ENCODE results near the gene NTRK3. TPM values are rescaled to one million over a fixed set of nuclear protein-coding genes. Genes with fewer than 3 reads are reported as not detected.

Gene NTRK3
- total and polyA plus RNA-seq, 2 of the 13 experiments (the other 11 are each of a cell fraction or from before 2014, with no cell fraction given): not detected

GRCh38 chr15:88124199-88124598 is 132.3 kb downstream of the NTRK3 start:
- FAIRE-seq: no peak
- 25% methylated on average over 4 of the region's 5 CpGs for WGBS (ENCODE audit: low lambda C conversion rate)
- no peak for TF ChIP-seq GABPB1 (CRISPR knock-in tag; IDR thresholded peaks at IDR 0.05)
- TF ChIP-seq ZNF598 (CRISPR knock-in tag; IDR thresholded peaks at IDR 0.05; ENCODE audit: borderline replicate concordance): no peak
- no peak for TF ChIP-seq ZNF567 (CRISPR knock-in tag; IDR thresholded peaks at IDR 0.05; ENCODE audit: borderline replicate concordance)
- TF ChIP-seq, protein P1, sequence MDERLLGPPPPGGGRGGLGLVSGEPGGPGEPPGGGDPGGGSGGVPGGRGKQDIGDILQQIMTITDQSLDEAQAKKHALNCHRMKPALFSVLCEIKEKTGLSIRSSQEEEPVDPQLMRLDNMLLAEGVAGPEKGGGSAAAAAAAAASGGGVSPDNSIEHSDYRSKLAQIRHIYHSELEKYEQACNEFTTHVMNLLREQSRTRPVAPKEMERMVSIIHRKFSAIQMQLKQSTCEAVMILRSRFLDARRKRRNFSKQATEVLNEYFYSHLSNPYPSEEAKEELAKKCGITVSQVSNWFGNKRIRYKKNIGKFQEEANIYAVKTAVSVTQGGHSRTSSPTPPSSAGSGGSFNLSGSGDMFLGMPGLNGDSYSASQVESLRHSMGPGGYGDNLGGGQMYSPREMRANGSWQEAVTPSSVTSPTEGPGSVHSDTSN (CRISPR knock-in tag; IDR thresholded peaks at IDR 0.05): no peak
- no peak for TF ChIP-seq ZNF124 (CRISPR knock-in tag; IDR thresholded peaks at IDR 0.05)
- TF ChIP-seq ASH2L (IDR thresholded peaks at IDR 0.05; ENCODE audit: insufficient read length, low read depth, low read length): no peak
- TF ChIP-seq, protein P2, sequence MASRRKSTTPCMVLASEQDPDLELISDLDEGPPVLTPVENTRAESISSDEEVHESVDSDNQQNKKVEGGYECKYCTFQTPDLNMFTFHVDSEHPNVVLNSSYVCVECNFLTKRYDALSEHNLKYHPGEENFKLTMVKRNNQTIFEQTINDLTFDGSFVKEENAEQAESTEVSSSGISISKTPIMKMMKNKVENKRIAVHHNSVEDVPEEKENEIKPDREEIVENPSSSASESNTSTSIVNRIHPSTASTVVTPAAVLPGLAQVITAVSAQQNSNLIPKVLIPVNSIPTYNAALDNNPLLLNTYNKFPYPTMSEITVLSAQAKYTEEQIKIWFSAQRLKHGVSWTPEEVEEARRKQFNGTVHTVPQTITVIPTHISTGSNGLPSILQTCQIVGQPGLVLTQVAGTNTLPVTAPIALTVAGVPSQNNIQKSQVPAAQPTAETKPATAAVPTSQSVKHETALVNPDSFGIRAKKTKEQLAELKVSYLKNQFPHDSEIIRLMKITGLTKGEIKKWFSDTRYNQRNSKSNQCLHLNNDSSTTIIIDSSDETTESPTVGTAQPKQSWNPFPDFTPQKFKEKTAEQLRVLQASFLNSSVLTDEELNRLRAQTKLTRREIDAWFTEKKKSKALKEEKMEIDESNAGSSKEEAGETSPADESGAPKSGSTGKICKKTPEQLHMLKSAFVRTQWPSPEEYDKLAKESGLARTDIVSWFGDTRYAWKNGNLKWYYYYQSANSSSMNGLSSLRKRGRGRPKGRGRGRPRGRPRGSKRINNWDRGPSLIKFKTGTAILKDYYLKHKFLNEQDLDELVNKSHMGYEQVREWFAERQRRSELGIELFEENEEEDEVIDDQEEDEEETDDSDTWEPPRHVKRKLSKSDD (CRISPR knock-in tag; IDR thresholded peaks at IDR 0.05; ENCODE audit: low read depth): no peak
- TF ChIP-seq ETS1 (CRISPR knock-in tag; IDR thresholded peaks at IDR 0.05): no peak
- TF ChIP-seq SNAPC4 (CRISPR knock-in tag; IDR thresholded peaks at IDR 0.05): no peak
- no peak for TF ChIP-seq HNRNPLL (IDR thresholded peaks at IDR 0.05; ENCODE audit: low read depth, low read length, poor library complexity, severe bottlenecking)
- no peak for TF ChIP-seq ZNF614 (CRISPR knock-in tag; IDR thresholded peaks at IDR 0.05; ENCODE audit: borderline replicate concordance)
- TF ChIP-seq MED8 (CRISPR knock-in tag; IDR thresholded peaks at IDR 0.05; ENCODE audit: insufficient replicate concordance): no peak
- TF ChIP-seq DPF2 (CRISPR knock-in tag; IDR thresholded peaks at IDR 0.05; ENCODE audit: borderline replicate concordance, low read depth): no peak

More at GRCh38 chr15:88124199-88124598, 132.3 kb downstream of the NTRK3 start:
- CTCF ChIA-PET (ENCODE audit: low intra/inter-chr PET ratio, low total read pairs): no interaction called here
- no peak for ATAC-seq
- POLR2A ChIA-PET: no interaction called here
- DNase-seq (ENCODE audit: low spot score): no peak
- in situ Hi-C loops (cut with HindIII; ENCODE audit: extremely low pct_ligation_motif_present, low pct_unique_long_range_greater_than_20kb) (no loop called here), intact Hi-C loops (cut with micrococcal nuclease; ENCODE audit: unreplicated experiment) (no loop called here)
- Histone ChIP-seq H3K4me3 (replicated peaks in 1 of 3; ENCODE audit: insufficient read depth in 1 of 3, low read depth in 2 of 3, low read length in 3 of 3) (no peak overlapping the region), H2AFZ (ENCODE audit: low read length) (no peak overlapping the region), H4K20me1 (ENCODE audit: insufficient read depth, low read length) (no peaks in the 10 kb centered on the region), H3K27me3 (ENCODE audit: control insufficient read depth in 1 of 2, insufficient read depth in 2 of 2, low read length in 2 of 2) (no peaks in the 10 kb centered on the region), H3K4me2 (ENCODE audit: low read depth, low read length) (no peak overlapping the region), H3K27ac (ENCODE audit: extremely low read length, insufficient read depth, low read length) (no peak overlapping the region), H3K9me3 (ENCODE audit: low read length) (no peaks in the 10 kb centered on the region), H3K9ac (ENCODE audit: insufficient read depth, low read depth, low read length) (no peak overlapping the region), H3K4me1 (ENCODE audit: insufficient read depth, low read length) (no peaks in the 10 kb centered on the region), H3K79me2 (ENCODE audit: insufficient read depth, low read length) (no peaks in the 10 kb centered on the region), H3K36me3 (replicated peaks in 1 of 2; ENCODE audit: control insufficient read depth in 1 of 2, insufficient read depth in 2 of 2, low read length in 2 of 2) (no peaks in the 10 kb centered on the region)
- no TSS peak for BruUV-seq (replicated peaks)
